ENCODE data around the gene B3GNT8.
A peak's percentile ranks its signal among the peaks of the same experiment; 100 is the strongest.
"Not testable (repeated sequence)": the region's sequence is repeated elsewhere in the genome, so short reads cannot be mapped to it uniquely, and the experiment has no call there.

B3GNT8 gene

GRCh38 chr19:41436674-41436951 lies 9.4 kb upstream of the B3GNT8 start:
- no peak for DNase-seq

DNA sequence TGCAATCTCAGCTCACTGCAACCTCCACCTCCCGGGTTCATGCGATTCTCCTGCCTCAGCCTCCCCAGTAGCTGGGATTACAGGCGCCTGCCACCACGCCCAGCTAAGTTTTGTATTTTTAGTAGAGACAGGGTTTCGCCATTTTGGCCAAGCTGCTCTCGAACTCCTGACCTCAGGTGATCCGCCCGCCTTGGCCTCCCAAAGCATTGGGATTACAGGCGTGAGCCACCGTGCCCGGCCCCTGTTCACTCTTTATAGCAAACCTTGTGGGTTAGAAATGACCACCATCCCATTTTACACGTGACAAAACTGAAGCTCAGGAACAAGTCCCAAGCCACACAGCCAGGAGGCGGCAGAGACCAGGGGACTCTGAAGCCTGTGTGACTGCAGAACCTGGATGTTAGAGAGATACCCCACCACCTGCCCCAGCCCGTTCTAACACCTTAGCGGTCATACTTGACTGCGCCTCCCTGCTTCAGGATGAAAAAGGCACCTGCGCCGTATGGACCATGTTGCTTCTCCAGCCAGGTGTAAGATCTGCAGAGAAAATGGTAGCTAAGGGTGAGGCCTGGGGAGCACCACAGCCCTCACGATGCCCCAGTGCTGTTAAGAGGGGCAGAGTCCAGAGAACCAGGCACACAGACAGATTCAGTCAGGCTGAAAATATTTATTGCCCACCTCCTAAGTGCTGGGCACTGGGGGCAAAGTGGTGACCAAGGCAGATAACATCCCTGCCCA lies 8.9 kb upstream of the B3GNT8 start:
- no peak for DNase-seq

DNA sequence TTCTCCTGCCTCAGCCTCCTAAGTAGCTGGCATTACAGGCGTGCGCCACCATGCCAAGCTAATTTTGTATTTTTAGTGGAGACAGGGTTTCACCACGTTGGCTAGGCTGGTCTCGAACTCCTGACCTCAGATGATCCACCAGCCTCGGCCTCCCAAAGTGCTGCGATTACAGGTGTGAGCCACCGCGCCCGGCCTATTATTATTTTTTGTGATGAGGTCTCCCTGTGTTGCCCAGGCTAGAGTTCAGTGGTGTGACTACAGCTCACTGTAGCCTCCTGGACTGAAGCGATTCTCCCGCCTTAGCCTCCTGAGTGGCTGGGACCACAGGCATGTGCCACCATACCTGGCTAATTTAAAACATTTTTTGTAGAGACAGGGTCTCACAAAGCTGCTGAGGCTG lies 8.2 kb upstream of the B3GNT8 start:
- not testable (repeated sequence) for DNase-seq

DNA sequence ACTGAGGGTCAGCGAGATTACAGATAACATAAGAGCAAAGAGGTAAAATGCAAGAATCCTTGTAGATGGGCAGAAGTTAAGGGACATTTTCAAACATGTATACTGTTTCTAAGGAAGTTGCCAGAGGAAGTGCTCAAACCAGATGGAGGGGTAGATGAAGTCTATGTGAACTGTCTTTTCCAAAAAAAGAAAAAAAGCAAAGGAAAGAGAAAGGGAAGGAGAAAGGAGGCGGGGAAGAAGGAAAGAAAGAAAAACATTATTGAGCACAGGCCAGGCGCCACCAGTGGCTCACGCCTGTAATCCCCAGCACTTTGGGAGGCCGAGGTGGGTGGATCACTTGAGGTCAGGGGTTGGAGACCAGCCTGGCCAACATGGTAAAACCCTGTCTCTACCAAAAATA lies 7.3 kb upstream of the B3GNT8 start:
- DNase-seq, result no peak

DNA sequence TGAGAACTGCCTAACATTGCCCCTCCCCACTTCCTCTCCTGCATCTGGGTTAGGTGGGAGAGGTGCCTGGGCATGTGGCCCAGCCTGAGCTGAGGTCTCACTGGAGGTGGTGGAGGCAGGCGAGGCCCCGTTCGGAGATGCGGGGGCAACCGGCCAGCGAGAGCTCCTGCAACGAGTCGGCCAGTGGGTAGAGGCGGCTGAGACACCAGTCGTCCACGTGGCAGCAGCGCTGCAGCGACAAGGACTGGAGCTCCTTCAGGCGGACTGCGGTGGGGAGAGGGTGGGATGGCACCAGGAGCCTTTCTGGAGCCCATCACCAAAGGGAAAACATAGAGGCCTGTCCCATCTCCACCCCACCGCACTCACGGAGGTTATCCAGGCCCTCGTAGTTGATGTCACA lies 6.0 kb upstream of the B3GNT8 start:
- DNase-seq, result no peak

- no peak for DNase-seq
Measured at GRCh38 chr19:41431426-41432386, 4.5 kb upstream of the B3GNT8 start.

- DNase-seq, result no peak
Measured at GRCh38 chr19:41430922-41431321, 3.7 kb upstream of the B3GNT8 start.

- DNase-seq, result no peak
Measured at GRCh38 chr19:41428481-41428859, 1.3 kb upstream of the B3GNT8 start.

DNA sequence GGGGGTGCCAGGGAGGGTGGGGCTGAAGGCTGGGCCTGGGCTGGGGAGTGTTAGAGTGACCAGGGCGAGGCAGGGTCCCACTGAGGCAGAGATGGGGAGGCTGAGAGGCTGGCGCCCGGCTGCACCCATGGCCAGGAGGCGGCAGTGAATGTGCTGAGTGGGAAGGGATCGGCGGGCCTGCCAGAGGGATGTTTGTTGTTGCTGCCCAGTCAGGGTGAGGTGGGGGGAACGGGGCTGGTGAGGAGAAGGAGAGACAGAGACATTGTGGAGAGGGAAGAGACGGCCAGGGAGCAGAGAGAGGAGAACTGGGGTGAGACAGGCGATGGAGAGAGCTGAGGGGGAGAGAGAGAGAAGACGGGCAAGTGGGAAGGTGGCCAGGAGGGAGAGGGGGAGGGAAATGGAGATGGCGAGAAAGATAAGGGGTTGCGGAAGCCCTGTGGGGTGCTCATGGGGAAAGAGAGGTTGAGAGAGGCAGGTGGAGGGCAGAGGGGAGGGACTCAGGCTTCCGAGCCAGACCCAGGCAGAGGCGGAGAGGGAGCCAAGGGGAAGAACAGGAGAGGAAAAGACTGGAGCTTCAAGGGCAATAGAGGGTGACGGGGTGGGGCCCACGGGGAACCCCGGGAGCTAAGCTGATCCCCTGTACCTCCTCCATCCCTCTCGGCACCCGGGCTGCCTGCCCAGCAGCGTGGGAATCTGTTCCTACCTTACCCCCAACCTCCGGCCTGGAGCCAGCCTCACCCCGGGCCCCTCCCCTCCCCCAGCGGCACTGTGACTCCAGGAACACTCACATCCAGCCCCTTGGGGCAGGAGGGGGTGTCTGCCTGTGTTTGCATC lies 690 bp upstream of the B3GNT8 start:
- peak; percentile 38 to 56 (median 44) for DNase-seq

DNA sequence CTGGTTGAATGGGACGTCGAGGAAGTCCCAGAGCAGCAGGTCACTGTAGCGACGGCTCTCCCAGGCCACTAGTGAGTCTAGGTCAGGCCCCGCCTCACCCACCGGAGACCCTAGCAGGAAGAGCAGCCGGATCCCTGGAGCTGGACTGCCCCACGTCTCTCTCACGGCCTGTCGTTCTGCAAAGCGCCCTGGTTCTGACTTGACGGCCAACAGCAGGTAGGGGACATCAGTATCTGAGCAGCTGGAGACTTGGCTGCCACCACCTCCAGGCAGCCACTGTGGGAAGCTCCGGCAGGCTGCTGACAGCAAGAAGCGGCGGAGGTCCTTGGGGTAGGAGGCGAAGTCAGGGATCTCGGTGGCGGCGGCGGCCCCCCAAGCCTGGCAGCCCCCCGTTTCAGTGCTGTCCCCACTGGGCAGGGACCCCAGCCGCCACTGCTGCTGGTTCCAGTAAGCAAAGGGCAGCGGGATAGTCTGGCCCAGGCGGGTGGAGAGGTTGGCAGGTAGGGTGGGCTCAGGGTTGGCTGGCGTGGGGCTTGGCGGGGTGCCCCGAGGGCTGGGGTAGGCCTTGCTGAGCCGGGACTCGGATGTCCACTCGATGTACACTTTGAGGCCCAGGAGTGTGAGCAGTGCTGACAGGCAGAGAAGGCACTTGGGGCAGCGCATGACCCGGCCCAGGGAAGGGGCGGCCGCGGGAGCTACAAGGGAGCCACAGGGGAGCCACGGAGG lies 895 bp downstream of the B3GNT8 start:
- DNase-seq, result no peak

DNA sequence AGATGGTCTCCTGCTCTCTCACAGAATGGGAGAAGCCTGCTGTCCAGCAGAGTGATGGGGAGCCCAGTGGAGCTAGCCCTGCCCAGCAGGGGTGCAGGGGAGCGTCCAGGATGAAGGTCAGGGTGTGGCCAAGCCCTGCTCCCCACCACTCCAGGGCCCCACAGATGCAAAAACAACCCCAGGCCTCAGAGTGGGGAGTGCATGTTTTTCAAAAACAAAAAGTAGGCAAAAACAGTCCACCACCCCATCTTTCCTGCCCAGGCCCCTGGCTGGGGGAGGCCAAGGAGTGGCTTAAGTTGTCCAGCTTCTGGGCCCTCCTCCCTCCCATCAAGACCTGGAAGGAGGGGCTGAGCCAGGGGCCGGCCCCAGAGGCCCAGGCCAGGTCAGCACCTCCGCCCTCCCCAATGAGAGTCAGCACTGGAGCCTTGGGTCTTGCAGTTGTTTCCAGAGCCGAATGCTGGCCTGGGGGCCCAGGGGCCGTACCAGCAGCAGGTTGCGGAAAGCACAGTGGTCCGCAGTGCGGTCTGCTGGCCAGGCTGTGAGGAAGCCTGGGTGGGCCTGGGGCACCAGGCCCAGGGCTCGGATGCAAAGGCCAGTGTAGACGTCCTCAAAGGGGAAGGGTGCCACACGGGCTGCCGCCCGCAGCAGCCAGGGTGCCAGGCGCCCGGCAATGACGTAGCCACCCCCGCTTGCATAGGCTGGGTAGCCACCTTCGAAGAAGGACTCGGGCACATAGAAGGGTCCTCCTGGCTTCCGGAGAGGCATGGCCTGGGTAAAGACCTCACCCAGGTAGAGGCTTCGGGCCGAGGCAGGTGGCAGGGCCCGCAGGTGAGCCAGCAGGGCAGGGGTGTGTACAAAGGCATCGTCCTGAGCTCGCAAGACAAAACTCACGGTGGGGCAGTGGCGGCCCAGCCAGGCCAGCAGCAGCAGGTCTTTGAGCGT lies 1.7 kb downstream of the B3GNT8 start:
- DNase-seq, result no peak

DNA sequence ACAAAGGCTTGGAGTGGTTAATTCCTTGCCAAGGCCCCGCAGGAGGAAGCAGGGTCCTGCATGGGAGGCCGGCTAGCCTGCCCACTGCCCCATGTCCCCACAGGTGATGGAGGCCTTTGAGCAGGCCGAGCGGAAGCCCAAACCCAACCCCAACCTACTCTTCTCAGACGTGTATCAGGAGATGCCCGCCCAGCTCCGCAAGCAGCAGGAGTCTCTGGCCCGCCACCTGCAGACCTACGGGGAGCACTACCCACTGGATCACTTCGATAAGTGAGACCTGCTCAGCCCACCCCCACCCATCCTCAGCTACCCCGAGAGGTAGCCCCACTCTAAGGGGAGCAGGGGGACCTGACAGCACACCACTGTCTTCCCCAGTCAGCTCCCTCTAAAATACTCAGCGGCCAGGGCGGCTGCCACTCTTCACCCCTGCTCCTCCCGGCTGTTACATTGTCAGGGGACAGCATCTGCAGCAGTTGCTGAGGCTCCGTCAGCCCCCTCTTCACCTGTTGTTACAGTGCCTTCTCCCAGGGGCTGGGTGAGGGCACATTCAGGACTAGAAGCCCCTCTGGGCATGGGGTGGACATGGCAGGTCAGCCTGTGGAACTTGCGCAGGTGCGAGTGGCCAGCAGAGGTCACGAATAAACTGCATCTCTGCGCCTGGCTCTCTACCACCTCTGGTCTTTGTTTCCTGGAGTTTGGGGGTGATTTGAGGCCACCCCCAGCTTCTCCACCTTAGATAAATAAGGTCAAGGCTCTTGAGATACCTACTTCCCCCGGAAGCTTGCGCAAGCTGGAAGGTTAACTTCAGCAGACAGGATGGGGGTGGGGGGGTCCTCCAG lies 2.6 kb downstream of the B3GNT8 start:
- DNase-seq, result peak in 1 of 5 donors; percentile 15

DNA sequence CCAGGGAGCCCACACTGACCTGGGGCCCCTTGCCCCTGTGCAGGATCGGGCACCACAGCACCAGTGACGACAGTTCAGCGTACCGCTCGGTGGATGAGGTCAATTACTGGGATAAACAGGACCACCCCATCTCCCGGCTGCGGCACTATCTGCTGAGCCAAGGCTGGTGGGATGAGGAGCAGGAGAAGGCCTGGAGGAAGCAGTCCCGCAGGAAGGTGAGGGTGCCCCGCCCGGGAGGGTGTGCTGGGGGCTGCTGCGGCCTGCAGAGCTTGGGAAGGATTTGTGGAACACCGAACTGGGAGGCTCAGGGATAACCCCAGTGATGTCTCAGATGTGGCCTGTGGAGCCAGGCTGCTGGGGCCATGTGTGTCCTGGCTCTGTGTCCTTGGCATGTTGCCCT lies 4.2 kb downstream of the B3GNT8 start:
- no peak for DNase-seq

- no peak for DNase-seq
Measured at GRCh38 chr19:41422456-41422855, 4.7 kb downstream of the B3GNT8 start.

DNA sequence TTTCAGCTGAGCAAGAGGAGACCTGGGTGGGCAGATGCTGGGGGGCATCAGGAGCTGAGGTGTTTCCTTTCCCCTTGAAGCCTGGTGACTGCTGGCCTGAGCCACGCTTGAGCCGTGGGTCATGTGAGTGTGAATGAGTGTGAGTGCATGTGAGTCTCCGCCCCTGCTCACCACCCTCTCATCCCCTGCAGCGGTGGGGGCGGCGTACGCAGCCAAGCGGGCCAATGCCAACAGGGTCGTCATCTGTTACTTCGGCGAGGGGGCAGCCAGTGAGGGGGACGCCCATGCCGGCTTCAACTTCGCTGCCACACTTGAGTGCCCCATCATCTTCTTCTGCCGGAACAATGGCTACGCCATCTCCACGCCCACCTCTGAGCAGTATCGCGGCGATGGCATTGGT lies 5.2 kb downstream of the B3GNT8 start:
- no peak for DNase-seq

DNA sequence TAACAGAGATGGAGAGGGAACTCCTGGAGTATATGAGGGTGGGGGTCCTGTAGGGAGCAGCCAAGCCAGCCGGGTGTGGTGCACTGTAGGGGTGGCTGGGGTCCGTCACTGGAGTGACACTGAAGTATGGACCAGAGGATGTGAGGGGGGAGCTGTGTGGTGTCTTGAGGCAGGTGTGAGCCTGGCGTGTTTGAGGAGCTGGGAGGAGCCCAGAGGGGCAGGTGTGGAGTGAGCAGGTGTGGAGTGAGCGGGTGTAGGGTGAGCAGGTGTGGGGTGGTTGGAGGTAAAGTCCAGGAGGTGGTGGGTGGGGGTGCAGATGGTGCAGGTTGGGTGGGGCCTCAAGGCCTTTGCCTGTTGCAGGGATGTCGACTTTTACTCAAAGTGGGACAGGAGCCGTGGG lies 5.9 kb downstream of the B3GNT8 start:
- no peak for DNase-seq

- DNase-seq, result no peak
Measured at GRCh38 chr19:41420101-41420880, 6.9 kb downstream of the B3GNT8 start.

GRCh38 chr19:41416194-41416674 lies 10.9 kb downstream of the B3GNT8 start:
- DNase-seq, result no peak

DNA sequence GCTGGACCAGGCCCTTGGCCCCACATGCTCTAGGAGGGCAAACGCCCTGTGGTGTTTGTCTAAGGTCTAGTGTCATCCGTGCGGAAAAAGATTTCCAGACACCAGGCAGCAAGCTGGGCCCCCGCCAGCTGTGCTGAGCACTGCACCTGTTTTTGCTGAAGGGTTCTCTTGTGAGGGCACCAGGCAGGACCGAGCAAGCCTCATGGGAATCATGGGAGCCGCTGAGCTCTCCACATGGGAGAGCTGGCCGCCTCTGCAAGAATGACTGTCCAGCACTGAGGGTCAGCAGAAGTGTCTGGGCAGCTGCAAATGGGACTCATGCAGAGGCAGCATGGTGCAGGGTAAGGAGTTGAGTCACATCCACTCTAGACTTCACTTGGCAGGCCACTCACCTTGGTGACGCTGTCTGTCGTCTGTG lies 12.0 kb downstream of the B3GNT8 start:
- DNase-seq, result no peak

DNA sequence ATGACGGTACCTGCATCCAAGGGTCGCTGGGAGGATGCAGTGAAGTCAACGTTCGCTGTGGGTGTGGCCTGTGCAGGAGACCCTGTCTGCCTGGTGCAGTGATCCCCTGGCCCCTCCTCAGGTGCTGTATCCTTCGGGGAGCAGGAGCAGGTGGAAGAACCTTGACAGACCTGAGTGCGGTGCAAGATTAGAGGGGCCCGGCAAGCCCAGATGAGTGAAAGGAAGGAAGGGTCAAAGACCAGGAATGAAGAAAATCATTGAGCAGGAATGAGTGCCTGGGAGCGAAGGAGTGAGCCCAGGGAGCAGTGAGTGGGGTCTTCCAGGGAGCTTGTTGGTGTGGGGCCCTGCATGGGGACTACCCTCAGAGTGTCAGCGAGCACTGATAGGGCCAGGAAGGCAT lies 12.7 kb downstream of the B3GNT8 start:
- DNase-seq, result no peak
